Measurements from ENCODE around the gene KCNC3.

Gene KCNC3

GRCh38 chr19:50377517-50377916, 48.3 kb upstream of the KCNC3 start:
- H4K20me1 ChIP-seq (ENCODE audit: control insufficient read depth, insufficient read depth, low read depth, low read length), result peaks cover 5% of the 10 kb centered on the region; the same call in 1 of the 2 replicates
- H3K9me3 ChIP-seq (ENCODE audit: control insufficient read depth, insufficient read depth, low read length), result no peaks in the 10 kb centered on the region
- H3K36me3 ChIP-seq (ENCODE audit: control insufficient read depth, low read length), result peaks cover 53% of the 10 kb centered on the region
- no peaks in the 10 kb centered on the region for H3K27me3 ChIP-seq (ENCODE audit: control insufficient read depth, low read length)
- H3K4me1 ChIP-seq (ENCODE audit: control insufficient read depth, low read length), result peaks cover 16% of the 10 kb centered on the region
- TF ChIP-seq, protein P1, sequence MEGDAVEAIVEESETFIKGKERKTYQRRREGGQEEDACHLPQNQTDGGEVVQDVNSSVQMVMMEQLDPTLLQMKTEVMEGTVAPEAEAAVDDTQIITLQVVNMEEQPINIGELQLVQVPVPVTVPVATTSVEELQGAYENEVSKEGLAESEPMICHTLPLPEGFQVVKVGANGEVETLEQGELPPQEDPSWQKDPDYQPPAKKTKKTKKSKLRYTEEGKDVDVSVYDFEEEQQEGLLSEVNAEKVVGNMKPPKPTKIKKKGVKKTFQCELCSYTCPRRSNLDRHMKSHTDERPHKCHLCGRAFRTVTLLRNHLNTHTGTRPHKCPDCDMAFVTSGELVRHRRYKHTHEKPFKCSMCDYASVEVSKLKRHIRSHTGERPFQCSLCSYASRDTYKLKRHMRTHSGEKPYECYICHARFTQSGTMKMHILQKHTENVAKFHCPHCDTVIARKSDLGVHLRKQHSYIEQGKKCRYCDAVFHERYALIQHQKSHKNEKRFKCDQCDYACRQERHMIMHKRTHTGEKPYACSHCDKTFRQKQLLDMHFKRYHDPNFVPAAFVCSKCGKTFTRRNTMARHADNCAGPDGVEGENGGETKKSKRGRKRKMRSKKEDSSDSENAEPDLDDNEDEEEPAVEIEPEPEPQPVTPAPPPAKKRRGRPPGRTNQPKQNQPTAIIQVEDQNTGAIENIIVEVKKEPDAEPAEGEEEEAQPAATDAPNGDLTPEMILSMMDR (IDR thresholded peaks at IDR 0.05; ENCODE audit: low read depth, low read length, poor library complexity, severe bottlenecking), result no peak
- TF ChIP-seq EZH2phosphoT487 (IDR thresholded peaks at IDR 0.05; ENCODE audit: borderline replicate concordance, low read length), result no peak
- H3K27ac ChIP-seq (ENCODE audit: low read depth, low read length), result no peak overlapping the region
- H3K9me2 ChIP-seq (replicated peaks; ENCODE audit: control insufficient read depth, low read length), result no peaks in the 10 kb centered on the region
- peak overlapping the region; percentile 63 for H3K4me2 ChIP-seq (ENCODE audit: low read length)
- H3K79me2 ChIP-seq (ENCODE audit: control insufficient read depth, low read length), result peaks cover 13% of the 10 kb centered on the region
- peak overlapping the region; percentile 64 for H3K4me3 ChIP-seq (ENCODE audit: low read length)
- 0 out of 2 replicates have a peak, but pooled peaks cover 5% of the 10 kb centered on the region for H3F3A ChIP-seq (ENCODE audit: control insufficient read depth, insufficient read depth)

GRCh38 chr19:50377051-50377461, 47.9 kb upstream of the KCNC3 start:
- Histone ChIP-seq H3F3A (ENCODE audit: control insufficient read depth, insufficient read depth) (0 out of 2 replicates have a peak, but pooled peaks cover 5% of the 10 kb centered on the region), H3K4me2 (ENCODE audit: low read length) (peak overlapping the region; percentile 63), H3K27me3 (ENCODE audit: control insufficient read depth, low read length) (no peaks in the 10 kb centered on the region), H3K9me2 (replicated peaks; ENCODE audit: control insufficient read depth, low read length) (no peaks in the 10 kb centered on the region), H3K9me3 (ENCODE audit: control insufficient read depth, insufficient read depth, low read length) (no peaks in the 10 kb centered on the region), H3K4me3 (ENCODE audit: low read length) (peak overlapping the region; percentile 64), H3K36me3 (ENCODE audit: control insufficient read depth, low read length) (peaks cover 49% of the 10 kb centered on the region), H3K79me2 (ENCODE audit: control insufficient read depth, low read length) (peaks cover 13% of the 10 kb centered on the region), H3K4me1 (ENCODE audit: control insufficient read depth, low read length) (peaks cover 16% of the 10 kb centered on the region), H3K27ac (ENCODE audit: low read depth, low read length) (no peak overlapping the region; the same call in 1 of the 2 replicates), H4K20me1 (ENCODE audit: control insufficient read depth, insufficient read depth, low read depth, low read length) (peaks cover 5% of the 10 kb centered on the region; the same call in 1 of the 2 replicates)
- TF ChIP-seq, protein P1 (IDR thresholded peaks at IDR 0.05; ENCODE audit: low read depth, low read length, poor library complexity, severe bottlenecking), result no peak
- TF ChIP-seq EZH2phosphoT487 (IDR thresholded peaks at IDR 0.05; ENCODE audit: borderline replicate concordance, low read length), result no peak

DNA sequence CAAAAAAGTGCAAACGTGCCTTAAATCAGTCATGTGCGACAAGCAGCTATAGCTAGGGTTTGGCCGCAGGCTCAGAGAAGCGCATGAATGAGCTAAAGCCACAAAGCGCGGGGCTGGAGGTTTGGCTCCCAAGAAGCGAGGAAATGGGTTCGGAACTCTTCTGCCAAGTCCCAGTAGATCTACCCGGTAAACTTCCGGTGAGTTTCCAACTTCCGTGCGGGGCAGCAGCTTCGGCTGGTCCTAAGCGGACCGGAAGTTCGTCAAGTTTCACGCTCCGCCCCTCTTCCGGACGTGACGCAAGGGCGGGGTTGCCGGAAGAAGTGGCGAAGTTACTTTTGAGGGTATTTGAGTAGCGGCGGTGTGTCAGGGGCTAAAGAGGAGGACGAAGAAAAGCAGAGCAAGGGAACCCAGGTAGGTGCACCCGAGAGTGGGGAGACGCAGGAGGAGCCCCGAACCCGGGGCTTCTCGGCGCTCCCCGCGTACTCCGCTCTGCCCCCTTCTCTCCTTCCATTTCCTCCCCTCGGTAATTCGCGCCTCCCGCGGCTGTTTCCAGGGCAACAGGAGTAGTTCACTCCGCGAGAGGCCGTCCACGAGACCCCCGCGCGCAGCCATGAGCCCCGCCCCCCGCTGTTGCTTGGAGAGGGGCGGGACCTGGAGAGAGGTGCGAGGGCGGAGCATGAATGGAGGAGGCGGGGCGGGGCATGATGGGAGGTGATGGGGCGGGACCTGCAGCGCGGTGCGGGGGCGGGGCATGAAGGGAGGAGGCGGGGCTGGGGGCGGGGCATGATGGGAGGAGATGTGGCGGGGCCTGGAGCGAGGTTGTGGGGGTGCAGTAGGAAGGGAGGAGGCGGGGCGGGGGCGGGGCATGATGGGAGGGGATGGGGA, 47.2 kb upstream of the KCNC3 start, which contains the start of gene NR1H2:
NR1H2 (plus strand) TSS at position 292 of the 885 bp plus-strand sequence. CDS start 1,149 bp downstream, outside the sequence.
- Histone ChIP-seq H3K9me2 (replicated peaks; ENCODE audit: control insufficient read depth, low read length) (no peaks in the 10 kb centered on the region), H3K79me2 (ENCODE audit: control insufficient read depth, low read length) (peaks cover 13% of the 10 kb centered on the region), H4K20me1 (ENCODE audit: control insufficient read depth, insufficient read depth, low read depth, low read length) (peaks cover 5% of the 10 kb centered on the region; the same call in 1 of the 2 replicates), H3K27me3 (ENCODE audit: control insufficient read depth, low read length) (no peaks in the 10 kb centered on the region), H3K4me1 (ENCODE audit: control insufficient read depth, low read length) (peaks cover 16% of the 10 kb centered on the region), H3K4me3 (ENCODE audit: low read length) (peak within 1 kb of the TSS; percentile 95), H3K4me2 (ENCODE audit: low read length) (peak within 1 kb of the TSS; percentile 64), H3K27ac (ENCODE audit: low read depth, low read length) (peak within 1 kb of the TSS; percentile 91), H3K36me3 (ENCODE audit: control insufficient read depth, low read length) (peaks cover 42% of the 10 kb centered on the region), H3F3A (ENCODE audit: control insufficient read depth, insufficient read depth) (0 out of 2 replicates have a peak, but pooled peaks cover 5% of the 10 kb centered on the region), H3K9me3 (ENCODE audit: control insufficient read depth, insufficient read depth, low read length) (no peaks in the 10 kb centered on the region)
- TF ChIP-seq EZH2phosphoT487 (IDR thresholded peaks at IDR 0.05; ENCODE audit: borderline replicate concordance, low read length), result no peak
- TF ChIP-seq, protein P1 (IDR thresholded peaks at IDR 0.05; ENCODE audit: low read depth, low read length, poor library complexity, severe bottlenecking), result no peak

All from DOHH2 (cell line).